H9 (cell line): ENCODE measurements around the gene F11R. TPM values are rescaled to one million over a fixed set of nuclear protein-coding genes. Genes with fewer than 3 reads are reported as not detected.

ENCODE experiments used
- total RNA-seq: library from RNA; stranded (reverse); gene quantifications from 2 replicates; pipeline ENCODE4 v1.2.1, GENCODE V29; 2021

The F11R gene
- total RNA-seq, 1 experiment from 2014 or later: 174 TPM

Other genes with a start within 250 kb of the F11R start
- gene LY9, start 225.0 kb downstream of the F11R start, total RNA-seq: not detected in 2 replicates
- not detected in 2 replicates for gene CD244, start 158.3 kb downstream of the F11R start, total RNA-seq
- not detected in 2 replicates for gene ITLN1, start 136.0 kb downstream of the F11R start, total RNA-seq
- 2.4 and 2.9 TPM in 2 replicates for gene ITLN2, start 66.3 kb downstream of the F11R start, total RNA-seq
- 73.7 and 77.0 TPM in 2 replicates for gene TSTD1, start 17.8 kb upstream of the F11R start, total RNA-seq
- 58.6 and 59.2 TPM in 2 replicates for gene USF1, start 24.8 kb upstream of the F11R start, total RNA-seq
- gene ARHGAP30, start 48.7 kb upstream of the F11R start, total RNA-seq: 0.13 TPM in 2 replicates
- gene NECTIN4, start 68.4 kb upstream of the F11R start, total RNA-seq: 0.33 and 0.64 TPM in 2 replicates
- gene KLHDC9, start 77.2 kb upstream of the F11R start, total RNA-seq: 6.6 and 7.0 TPM in 2 replicates
- 71.8 and 76.1 TPM in 2 replicates for gene PFDN2, start 96.9 kb upstream of the F11R start, total RNA-seq
- 39.0 and 39.6 TPM in 2 replicates for gene NIT1, start 97.0 kb upstream of the F11R start, total RNA-seq
- gene DEDD, start 111.5 kb upstream of the F11R start, total RNA-seq: 44.7 and 46.7 TPM in 2 replicates
- 93.4 and 93.5 TPM in 2 replicates for gene UFC1, start 132.8 kb upstream of the F11R start, total RNA-seq
- gene USP21, start 138.3 kb upstream of the F11R start, total RNA-seq: 17.9 and 18.4 TPM in 2 replicates
- gene PPOX, start 145.3 kb upstream of the F11R start, total RNA-seq: 33.4 and 39.8 TPM in 2 replicates
- gene B4GALT3, start 156.4 kb upstream of the F11R start, total RNA-seq: 31.8 and 33.1 TPM in 2 replicates
- 7.0 and 9.1 TPM in 2 replicates for gene ADAMTS4, start 177.9 kb upstream of the F11R start, total RNA-seq
- 80.3 and 84.5 TPM in 2 replicates for gene NDUFS2, start 181.2 kb upstream of the F11R start, total RNA-seq
- gene FCER1G, start 194.1 kb upstream of the F11R start, total RNA-seq: 0.44 and 0.90 TPM in 2 replicates
- gene APOA2, start 202.5 kb upstream of the F11R start, total RNA-seq: not detected in 2 replicates
- gene TOMM40L, start 204.9 kb upstream of the F11R start, total RNA-seq: 12.8 and 13.5 TPM in 2 replicates
- gene NR1I3, start 217.1 kb upstream of the F11R start, total RNA-seq: not detected in 2 replicates
- gene PCP4L1, start 237.6 kb upstream of the F11R start, total RNA-seq: 0.66 and 0.83 TPM in 2 replicates